C4-2B (cell line): ENCODE data around the gene CDC14B.

Experiments
- CTCF ChIP-seq: fragments of 450-650 bp; conservative IDR thresholded peaks from 2 replicates; pipeline ENCODE4 v1.5.1; 2017; ENCODE audit warnings: mild to moderate bottlenecking
- ZFX ChIP-seq: fragments of 450-650 bp; IDR thresholded peaks from 2 replicates; pipeline ENCODE4 v1.6.1; 2017

- TF ChIP-seq CTCF (no peak), ZFX (no peak)
These were observed 103.8 kb downstream of the CDC14B start for GRCh38 chr9:96515621-96516470.
